M059J (cell line): ENCODE results near the gene SLC12A3. TPM values are rescaled to one million over a fixed set of nuclear protein-coding genes. Genes with fewer than 3 reads are reported as not detected.
"Not testable (repeated sequence)": the region's sequence is repeated elsewhere in the genome, so short reads cannot be mapped to it uniquely, and the experiment has no call there.

Experiments used
- DNase-seq: peaks from one replicate; pipeline ENCODE4 v3.0.0-alpha.2; 2012; ENCODE audit warnings: low read depth
- total RNA-seq: library from RNA; depleted of rRNA; stranded (reverse); fragments of >200 nt; shearing (Covaris generic); gene quantifications from 2 replicates; pipeline ENCODE4 v1.2.3, GENCODE V29; 2014

The SLC12A3 gene
- total RNA-seq, 1 experiment from 2014 or later = not detected

DNA sequence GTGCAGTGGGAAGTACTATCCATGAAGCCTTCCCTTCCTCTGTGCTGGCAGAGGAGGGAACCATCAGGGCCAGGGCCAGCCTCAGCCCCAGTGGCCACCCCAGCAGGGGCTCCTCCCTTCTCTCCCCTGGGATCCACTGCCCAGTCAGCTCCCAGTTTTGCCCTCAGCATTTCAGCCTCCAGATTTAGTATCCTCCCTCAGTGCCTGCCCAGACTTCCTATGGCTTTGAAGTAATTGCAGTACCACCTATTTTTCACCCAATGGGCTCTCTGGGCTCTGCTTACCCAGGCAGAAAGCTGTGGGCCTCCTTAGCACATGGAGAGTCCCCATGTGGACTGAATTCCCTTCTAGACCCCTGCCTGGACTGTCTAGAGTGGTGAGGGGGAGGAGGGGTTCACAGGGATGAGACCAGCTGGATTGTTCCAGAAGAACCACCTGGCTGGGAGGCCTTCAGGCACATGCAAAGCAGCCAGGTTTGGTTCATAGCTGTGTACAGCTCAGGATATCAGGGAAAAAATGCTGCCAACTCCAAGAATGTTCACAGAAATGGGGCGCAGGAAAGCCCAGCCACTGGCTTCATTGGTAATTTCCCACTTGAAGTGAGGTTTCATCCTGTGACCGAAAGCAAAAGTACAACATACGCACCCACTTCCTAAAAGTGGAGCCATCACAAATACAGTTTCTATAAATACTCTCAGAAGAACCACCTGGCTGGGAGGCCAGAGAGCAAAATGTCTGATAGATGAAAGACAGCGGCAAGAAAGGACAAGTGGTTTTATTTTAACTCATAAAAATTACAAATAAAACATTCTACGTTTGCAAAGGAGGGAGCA, 51.8 kb downstream of the SLC12A3 start:
- no peak for DNase-seq

- DNase-seq = no peak
Observed at GRCh38 chr16:56918467-56919012, 53.5 kb downstream of the SLC12A3 start.

GRCh38 chr16:56919099-56919800, 54.2 kb downstream of the SLC12A3 start:
- DNase-seq = no peak

DNA sequence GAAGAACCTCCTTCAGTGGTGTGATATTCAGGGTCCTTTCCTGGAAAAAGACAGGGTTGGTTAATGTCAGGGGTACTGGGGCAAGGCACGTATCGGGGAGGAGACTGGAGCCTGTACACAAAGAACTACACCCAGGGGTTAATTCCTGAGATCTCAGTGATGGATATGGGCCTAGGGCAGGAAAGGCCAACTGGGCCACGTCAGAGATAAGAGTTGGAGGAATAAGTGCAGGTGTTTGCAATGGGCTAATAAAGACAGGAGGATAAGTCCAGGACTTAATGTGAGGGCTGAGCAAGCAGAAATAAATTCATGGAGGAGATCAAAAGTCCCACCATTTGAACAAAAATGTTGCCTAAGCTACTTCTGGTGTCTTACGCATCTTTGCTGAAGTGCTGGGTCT, 56.6 kb downstream of the SLC12A3 start:
- no peak for DNase-seq

- DNase-seq = no peak
Observed at GRCh38 chr16:56923481-56924091, 58.6 kb downstream of the SLC12A3 start.

- no peak for DNase-seq
Observed at GRCh38 chr16:56927471-56927870, 62.5 kb downstream of the SLC12A3 start.

- no peak for DNase-seq
Observed at GRCh38 chr16:56929639-56930038, 64.6 kb downstream of the SLC12A3 start.

DNA sequence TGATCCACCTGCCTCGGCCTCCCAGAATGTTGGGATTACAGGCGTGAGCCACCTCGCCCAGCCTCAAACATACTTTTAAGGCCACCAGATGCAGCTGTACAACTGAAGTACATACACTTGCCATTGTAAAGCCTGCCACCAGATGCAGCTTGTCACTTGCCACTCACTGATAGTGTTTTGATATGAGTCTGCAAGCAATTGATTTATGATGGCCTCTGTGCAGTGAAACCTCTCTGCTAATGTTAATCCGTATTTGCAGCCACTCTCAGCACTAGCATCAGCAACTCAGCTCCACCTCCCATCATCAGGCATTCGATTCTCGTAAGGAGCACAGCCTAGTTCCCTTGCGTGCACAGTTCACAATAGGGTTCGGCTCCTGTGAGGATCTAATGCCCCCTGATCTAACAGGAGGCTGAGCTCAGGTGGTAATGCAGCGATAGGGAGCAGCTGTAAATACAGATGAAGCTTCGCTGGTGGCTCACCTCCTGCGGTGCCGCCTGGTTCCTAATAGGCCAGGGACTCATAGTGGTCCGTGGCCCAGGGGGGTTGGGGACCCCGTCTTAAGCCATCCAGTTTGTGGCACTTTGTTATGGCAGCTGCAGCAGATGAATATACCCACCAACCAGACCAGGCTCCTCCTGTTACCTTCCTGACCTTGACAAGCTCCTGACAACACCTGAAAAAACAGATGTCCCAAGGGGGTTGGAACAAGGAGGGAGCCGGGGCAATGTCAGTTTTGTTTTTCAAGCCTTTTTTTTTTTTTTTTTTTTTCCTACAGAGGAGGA, 65.7 kb downstream of the SLC12A3 start:
- DNase-seq = no peak

DNA sequence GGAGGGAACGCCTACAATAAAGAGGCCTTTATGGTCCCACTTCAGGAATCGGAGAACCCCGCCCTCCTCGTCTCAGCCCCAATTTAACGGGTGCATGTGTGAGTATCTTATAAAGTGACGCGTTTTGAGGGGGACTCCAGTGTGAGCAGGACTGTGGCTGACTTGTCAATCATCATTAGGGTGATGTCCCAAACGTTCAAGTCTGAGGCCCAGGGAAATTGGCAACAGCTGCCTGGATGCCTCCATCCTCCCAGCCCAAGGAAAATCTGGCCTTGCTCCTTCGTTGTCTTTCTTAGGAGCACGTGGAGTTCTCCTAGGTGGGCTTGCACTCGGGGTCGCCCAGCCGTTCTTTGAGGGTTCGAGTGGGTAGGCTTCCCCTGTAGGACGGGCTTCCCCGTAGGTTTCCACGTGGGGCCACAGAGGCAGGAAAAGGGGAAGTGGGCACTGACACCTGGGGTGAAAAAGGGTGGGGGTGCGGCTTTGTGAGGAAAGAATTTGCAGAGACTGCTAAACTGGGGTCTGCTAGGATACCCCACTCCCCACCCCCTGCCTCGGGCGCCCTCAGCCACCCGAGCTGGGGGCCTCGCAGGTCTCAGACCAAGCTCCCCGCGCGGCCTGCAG, 66.4 kb downstream of the SLC12A3 start:
- no peak for DNase-seq

GRCh38 chr16:56931892-56932720, 67.1 kb downstream of the SLC12A3 start, which contains the start of gene HERPUD1:
TSS of gene HERPUD1 (plus strand) at chr16:56932142. CDS start at chr16:56932245, 103 bp downstream.
- DNase-seq = peak; percentile 97

GRCh38 chr16:56932721-56933619, 68.0 kb downstream of the SLC12A3 start:
- DNase-seq = peak; percentile 77

DNA sequence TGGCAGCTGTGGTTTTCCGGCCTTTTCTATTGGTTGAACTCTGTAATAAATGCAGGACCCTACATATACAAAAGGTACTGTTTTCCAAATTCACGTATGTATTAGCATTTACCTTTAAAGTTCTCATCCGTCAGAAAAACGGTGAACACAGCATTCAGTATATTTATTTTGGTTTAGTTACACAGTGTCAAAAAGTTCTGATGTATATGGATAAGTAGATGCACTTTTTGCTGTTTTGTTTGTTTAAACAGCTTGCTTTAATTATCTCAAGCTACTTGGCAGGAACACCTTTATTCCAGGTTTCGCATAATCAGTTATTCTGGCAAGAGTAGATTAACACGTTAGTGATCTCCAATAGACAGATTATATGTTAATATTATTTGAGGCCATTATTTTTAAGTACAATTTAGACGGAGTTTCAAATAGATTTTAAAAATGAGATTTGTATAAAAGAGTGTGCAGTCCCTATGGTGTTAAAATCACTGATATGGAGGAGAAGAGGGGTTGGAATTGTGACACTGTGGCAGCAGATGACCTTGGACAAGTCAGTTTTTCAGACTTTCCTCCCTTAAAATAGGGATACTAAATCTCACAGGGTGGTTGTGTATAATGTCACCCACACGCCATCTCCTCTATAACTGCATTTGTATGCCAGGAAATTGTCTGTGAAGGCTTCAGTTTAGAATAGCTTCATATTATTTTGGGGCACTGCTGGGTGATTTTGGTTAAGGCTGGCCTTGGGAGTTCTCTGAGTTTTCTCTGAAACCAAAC, 69.0 kb downstream of the SLC12A3 start:
- DNase-seq = no peak

DNA sequence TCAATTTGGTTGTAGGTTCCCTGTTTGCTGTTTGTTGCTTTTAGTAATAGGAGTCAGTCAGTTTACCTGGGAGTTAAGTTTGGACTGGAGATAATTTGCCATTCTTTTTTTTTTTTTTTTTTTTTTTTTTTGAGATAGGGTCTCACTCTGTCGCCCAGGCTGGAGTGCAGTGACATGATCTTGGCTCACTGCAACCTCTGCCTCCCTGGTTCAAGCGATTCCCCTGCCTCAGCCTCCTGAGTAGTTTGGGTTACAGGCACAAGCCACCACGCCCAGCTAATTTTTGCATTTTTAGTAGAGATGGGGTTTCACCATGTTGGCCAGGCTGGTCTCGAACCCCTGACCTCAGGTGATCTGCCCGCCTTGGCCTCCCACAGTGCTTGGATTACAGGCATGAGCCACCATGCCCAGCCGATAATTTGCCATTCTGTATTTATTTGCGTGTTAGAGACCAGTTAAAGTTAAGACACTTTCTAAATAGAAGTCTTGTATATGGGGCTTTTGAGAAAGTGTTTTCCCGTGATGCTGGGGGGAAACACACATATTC, 69.7 kb downstream of the SLC12A3 start:
- DNase-seq = not testable (repeated sequence)

DNA sequence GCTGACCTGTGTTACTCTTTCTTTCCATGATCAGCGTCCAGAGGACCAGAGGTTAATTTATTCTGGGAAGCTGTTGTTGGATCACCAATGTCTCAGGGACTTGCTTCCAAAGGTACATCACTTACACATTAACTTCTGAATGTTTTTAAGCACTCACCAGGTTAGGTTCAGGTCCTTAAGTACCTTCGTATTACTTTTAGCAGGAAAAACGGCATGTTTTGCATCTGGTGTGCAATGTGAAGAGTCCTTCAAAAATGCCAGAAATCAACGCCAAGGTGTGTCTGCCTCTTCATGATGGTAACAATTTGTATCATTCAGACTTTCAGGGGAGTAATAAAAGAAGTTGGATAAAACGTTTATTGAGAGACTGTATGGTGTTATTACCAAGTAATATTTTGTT, 70.2 kb downstream of the SLC12A3 start:
- DNase-seq = no peak

- no peak for DNase-seq
Observed at GRCh38 chr16:56936491-56936890, 71.5 kb downstream of the SLC12A3 start.

DNA sequence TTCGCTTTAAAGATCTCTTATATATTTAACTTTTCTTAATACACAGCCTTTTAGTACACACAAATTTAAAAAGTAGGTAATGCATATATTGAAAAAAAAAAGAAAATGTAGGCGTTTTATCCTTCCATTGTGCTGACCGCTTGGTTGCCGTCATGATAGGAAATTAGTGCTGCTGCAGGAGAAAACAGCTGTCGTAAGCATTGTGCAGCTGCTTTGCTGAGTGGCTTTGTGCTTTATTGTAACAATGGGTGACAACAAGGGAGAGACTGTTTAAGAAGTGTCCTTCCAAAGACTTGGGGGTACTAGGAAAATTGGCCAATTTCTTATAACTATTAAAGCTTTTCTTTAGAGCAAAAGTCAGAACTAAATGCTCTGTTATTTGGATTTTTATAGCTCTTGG, 71.9 kb downstream of the SLC12A3 start:
- no peak for DNase-seq

GRCh38 chr16:56938664-56939513, 73.9 kb downstream of the SLC12A3 start:
- no peak for DNase-seq
